WTC11 (cell line): ENCODE data around the gene STX4. TPM values are rescaled to one million over a fixed set of nuclear protein-coding genes. Genes with fewer than 3 reads are reported as not detected.

Experiments used
- ATAC-seq: fragments of 200-7000 bp; cut with Tn5 transposase; 2 replicates; pipeline ENCODE4 v1.10.0; 2021; ENCODE audit warnings: mild to moderate bottlenecking, moderate library complexity
- CTCF ChIA-PET: fragments of 300-600 bp; sonication (Branson Sonifier 250); formaldehyde crosslinking; loops from one replicate; lab custom pipeline; 2021; ENCODE audit warnings: antibody characterized with exemption; lab: Charles Lee
- POLR2A ChIA-PET: fragments of 350-600 bp; sonication (Branson Sonifier 250); formaldehyde crosslinking; loops from one replicate; lab custom pipeline; 2021; ENCODE audit warnings: antibody characterized with exemption; lab: Charles Lee
- DNase-seq: peaks from one replicate; pipeline ENCODE4 v3.0.0; 2021; ENCODE audit warnings: low spot score
- H3K27ac Mint-ChIP-seq: 2 replicates; pipeline ENCODE4 v1.8.0; 2021; ENCODE audit warnings: mixed read lengths
- H3K27me3 Mint-ChIP-seq: 2 replicates; pipeline ENCODE4 v1.8.0; 2021; ENCODE audit warnings: low read depth, mild to moderate bottlenecking, moderate library complexity, mixed read lengths
- H3K36me3 Mint-ChIP-seq: 2 replicates; pipeline ENCODE4 v1.8.0; 2021; ENCODE audit warnings: mixed read lengths
- H3K4me1 Mint-ChIP-seq: 2 replicates; pipeline ENCODE4 v1.8.0; 2022; ENCODE audit warnings: mixed read lengths
- H3K4me3 Mint-ChIP-seq: 2 replicates; pipeline ENCODE4 v1.8.0; 2021; ENCODE audit warnings: mild to moderate bottlenecking, moderate library complexity, mixed read lengths
- H3K9me3 Mint-ChIP-seq: 2 replicates; pipeline ENCODE4 v1.8.0; 2021; ENCODE audit warnings: mixed read lengths
- AFF4 ChIP-seq: sonication (generic); formaldehyde crosslinking; IDR thresholded peaks from 2 replicates; pipeline ENCODE4 v1.8.1; 2023; ENCODE audit warnings: mild to moderate bottlenecking, missing genetic modification reagents, borderline replicate concordance
- ATF6 ChIP-seq: sonication (generic); formaldehyde crosslinking; IDR thresholded peaks from 2 replicates; pipeline ENCODE4 v1.8.1; 2023; ENCODE audit warnings: mild to moderate bottlenecking, missing genetic modification reagents
- CREM ChIP-seq: sonication (generic); formaldehyde crosslinking; IDR thresholded peaks from 2 replicates; pipeline ENCODE4 v1.8.1; 2022; ENCODE audit warnings: mild to moderate bottlenecking, missing genetic modification reagents, moderate library complexity
- EMX1 ChIP-seq: fragments of 250-450 bp; sonication (Bioruptor Pico); IDR thresholded peaks from 2 replicates; pipeline ENCODE4 v1.8.0; 2021; ENCODE audit warnings: mild to moderate bottlenecking
- FOXK1 ChIP-seq: sonication (generic); formaldehyde crosslinking; IDR thresholded peaks from 2 replicates; pipeline ENCODE4 v1.8.0; 2022; ENCODE audit warnings: mild to moderate bottlenecking, moderate library complexity, missing genetic modification reagents
- GABPB1 ChIP-seq: sonication (generic); formaldehyde crosslinking; IDR thresholded peaks from 2 replicates; pipeline ENCODE4 v1.8.1; 2023; ENCODE audit warnings: mild to moderate bottlenecking, missing genetic modification reagents
- HMGXB4 ChIP-seq: sonication (generic); formaldehyde crosslinking; IDR thresholded peaks from 2 replicates; pipeline ENCODE4 v1.8.1; 2023; ENCODE audit warnings: mild to moderate bottlenecking, moderate library complexity, missing genetic modification reagents
- IRF1 ChIP-seq: sonication (generic); formaldehyde crosslinking; IDR thresholded peaks from 2 replicates; pipeline ENCODE4 v1.8.0; 2023; ENCODE audit warnings: missing genetic modification reagents
- NR2C2 ChIP-seq: sonication (generic); formaldehyde crosslinking; IDR thresholded peaks from 2 replicates; pipeline ENCODE4 v1.8.0; 2022; ENCODE audit warnings: mild to moderate bottlenecking, missing genetic modification reagents
- OVOL2 ChIP-seq: fragments of 250-450 bp; sonication (Bioruptor Pico); IDR thresholded peaks from 2 replicates; pipeline ENCODE4 v1.9.0; 2021; ENCODE audit warnings: mild to moderate bottlenecking, borderline replicate concordance
- PRRX2 ChIP-seq: fragments of 250-450 bp; sonication (Bioruptor Pico); IDR thresholded peaks from 2 replicates; pipeline ENCODE4 v1.8.0; 2021; ENCODE audit warnings: mild to moderate bottlenecking
- STAT6 ChIP-seq: sonication (generic); formaldehyde crosslinking; conservative IDR thresholded peaks from 2 replicates; pipeline ENCODE4 v1.8.1; 2023; ENCODE audit warnings: mild to moderate bottlenecking, low read depth, missing genetic modification reagents, moderate library complexity
- USF2 ChIP-seq: sonication (generic); formaldehyde crosslinking; IDR thresholded peaks from 2 replicates; pipeline ENCODE4 v1.8.1; 2023; ENCODE audit warnings: mild to moderate bottlenecking, missing genetic modification reagents, moderate library complexity
- ZNF425 ChIP-seq: fragments of 250-450 bp; sonication (Bioruptor Pico); conservative IDR thresholded peaks from 2 replicates; pipeline ENCODE4 v1.9.0; 2021; ENCODE audit warnings: mild to moderate bottlenecking
- ZNF512 ChIP-seq: sonication (generic); formaldehyde crosslinking; IDR thresholded peaks from 2 replicates; pipeline ENCODE4 v1.8.1; 2022; ENCODE audit warnings: missing genetic modification reagents, borderline replicate concordance
- total RNA-seq: library from RNA; stranded (reverse); gene quantifications from 3 replicates; pipeline ENCODE4 v1.2.3, GENCODE V29; 2021

Gene STX4
- total RNA-seq, 1 experiment from 2014 or later, result 38.4 TPM

- TF ChIP-seq CREM (CRISPR knock-in tag) (no peak), PRRX2 (CRISPR knock-in tag) (no peak), ATF6 (CRISPR knock-in tag) (no peak), OVOL2 (no peak), HMGXB4 (CRISPR knock-in tag) (no peak)
These were observed 30.5 kb upstream of the STX4 start (continued) for GRCh38 chr16:31002862-31003341.

GRCh38 chr16:31003744-31004143 lies 29.6 kb upstream of the STX4 start:
- Mint-ChIP-seq H3K4me3 (no peak overlapping the region), H3K4me1 (peaks cover 7% of the 10 kb centered on the region), H3K9me3 (no peaks in the 10 kb centered on the region), H3K36me3 (no peaks in the 10 kb centered on the region), H3K27ac (no peak overlapping the region), H3K27me3 (no peaks in the 10 kb centered on the region)
- ATAC-seq (no peak), DNase-seq (no peak)
- ChIA-PET POLR2A (interaction anchor here (0.6 kb wide), 1 partner anchor 370 kb away, joined by 3 read pairs; no protein-coding TSS in a partner anchor), CTCF (interaction anchor here (1.3 to 2.6 kb wide), 3 partner anchors 12 to 19 kb away, joined by 3 to 12 read pairs (median 5); partner anchors contain the start of gene HSD3B7)
- TF ChIP-seq ZNF425 (CRISPR knock-in tag) (no peak), IRF1 (CRISPR knock-in tag) (no peak), NR2C2 (CRISPR knock-in tag) (no peak), USF2 (CRISPR knock-in tag) (no peak), EMX1 (CRISPR knock-in tag) (no peak), FOXK1 (CRISPR knock-in tag) (no peak), ZNF512 (CRISPR knock-in tag) (no peak)

- CTCF ChIA-PET, result interaction anchor here (1.5 kb wide), 1 partner anchor 18 kb away, joined by 3 read pairs; no protein-coding TSS in a partner anchor
- Mint-ChIP-seq H3K36me3 (no peaks in the 10 kb centered on the region), H3K4me3 (no peak overlapping the region), H3K27ac (no peak overlapping the region), H3K27me3 (no peaks in the 10 kb centered on the region), H3K9me3 (no peaks in the 10 kb centered on the region), H3K4me1 (peaks cover 15% of the 10 kb centered on the region)
- TF ChIP-seq STAT6 (CRISPR knock-in tag), result no peak
- no peak for TF ChIP-seq AFF4
- TF ChIP-seq GABPB1 (CRISPR knock-in tag), result no peak
- DNase-seq (no peak), ATAC-seq (no peak)
- POLR2A ChIA-PET, result interaction anchor here (1.0 kb wide), 1 partner anchor 35 kb away, joined by 3 read pairs; no protein-coding TSS in a partner anchor
These were observed 28.7 kb upstream of the STX4 start for GRCh38 chr16:31004658-31005057.
